GM18499 (cell line): ENCODE data around the gene PADI6.

Source experiments
- ATAC-seq: cut with Tn5 transposase; IDR thresholded peaks from one replicate; pipeline ENCODE4 v1.9.1; 2021; ENCODE audit warnings: moderate number of reproducible peaks; ENCODE audit not compliant: insufficient read depth, unreplicated experiment

Gene PADI6

GRCh38 chr1:17429183-17429582 lies 57.2 kb downstream of the PADI6 start:
- no peak for ATAC-seq

GRCh38 chr1:17432412-17432811 lies 60.4 kb downstream of the PADI6 start:
- no peak for ATAC-seq

- no peak for ATAC-seq
Observed at GRCh38 chr1:17433261-17433660, 61.3 kb downstream of the PADI6 start.

GRCh38 chr1:17434016-17434415 lies 62.0 kb downstream of the PADI6 start:
- ATAC-seq: no peak

GRCh38 chr1:17434601-17435000 lies 62.6 kb downstream of the PADI6 start:
- ATAC-seq: no peak

- no peak for ATAC-seq
Observed at GRCh38 chr1:17436380-17437174, 64.6 kb downstream of the PADI6 start.

GRCh38 chr1:17437260-17437579 lies 65.2 kb downstream of the PADI6 start:
- no peak for ATAC-seq

GRCh38 chr1:17437580-17438317 lies 65.8 kb downstream of the PADI6 start:
- ATAC-seq: no peak

- no peak for ATAC-seq
Observed at GRCh38 chr1:17438318-17439249, 66.6 kb downstream of the PADI6 start.

- ATAC-seq: no peak
Observed at GRCh38 chr1:17439250-17440073, 67.5 kb downstream of the PADI6 start, which contains the start of gene RCC2. TSS of gene RCC2 (minus strand) at chr1:17439677. CDS start at chr1:17438514, 1,163 bp downstream.

GRCh38 chr1:17440074-17440826 lies 68.3 kb downstream of the PADI6 start:
- no peak for ATAC-seq

GRCh38 chr1:17440827-17441168 lies 68.8 kb downstream of the PADI6 start:
- ATAC-seq: no peak

- ATAC-seq: no peak
Observed at GRCh38 chr1:17441265-17441992, 69.4 kb downstream of the PADI6 start.

- ATAC-seq: no peak
Observed at GRCh38 chr1:17441993-17442357, 70.0 kb downstream of the PADI6 start.

GRCh38 chr1:17442841-17443240 lies 70.8 kb downstream of the PADI6 start:
- ATAC-seq: no peak

- ATAC-seq: no peak
Observed at GRCh38 chr1:17447501-17447992, 75.6 kb downstream of the PADI6 start.
